Adrenal gland (tissue), 12 donors: ENCODE data around the gene SLC16A11. TPM values are rescaled to one million over a fixed set of nuclear protein-coding genes. Genes with fewer than 3 reads are reported as not detected.

Source experiments
- DNase-seq, 7 donors: peaks; one replicate each; pipeline ENCODE4 v3.0.0-alpha.2; 2019 to 2020
- H3K27ac ChIP-seq, 5 donors: fragments of 200-600 bp; sonication (generic) in 4 of 5; 1 replicate in 3 of 5; 2 replicates in 2 of 5; pipeline versions ENCODE4 v1.5.1 to v1.8.0; 2016 to 2020; ENCODE audit warnings: mild to moderate bottlenecking in 1 of 5
- H3K27me3 ChIP-seq: fragments of 200-600 bp; 2 replicates; pipeline ENCODE4 v1.8.0; 2021
- H3K36me3 ChIP-seq, 2 donors: fragments of 200-600 bp; replicated peaks in 1 of 2; 1 replicate in 1 of 2; 2 replicates in 1 of 2; pipeline versions ENCODE4 v1.5.1 to v1.8.0; 2018 to 2022
- H3K4me1 ChIP-seq, 2 donors: fragments of 200-600 bp; replicated peaks in 1 of 2; 1 replicate in 1 of 2; 2 replicates in 1 of 2; pipeline versions ENCODE4 v1.5.1 to v1.8.0; 2018 to 2021
- H3K4me3 ChIP-seq, 4 donors: fragments of 200-600 bp; sonication (generic) in 3 of 4; one replicate each; pipeline ENCODE4 v1.5.1; 2016 to 2018
- H3K9me3 ChIP-seq, 3 donors: fragments of 200-600 bp; sonication (generic) in 1 of 3; replicated peaks in 1 of 3; 1 replicate in 2 of 3; 2 replicates in 1 of 3; pipeline versions ENCODE4 v1.5.1 to v1.8.0; 2016 to 2021
- CTCF ChIP-seq, 6 experiments: fragments of 450-650 bp in 4 of 6; fragments of 200-600 bp in 2 of 6; sonication (generic) in 1 of 6; IDR thresholded peaks; 1 replicate in 5 of 6; 2 replicates in 1 of 6; pipeline versions ENCODE4 v1.5.1 to v1.8.0; 2016 to 2021; ENCODE audit warnings: antibody characterized with exemption in 6 of 6, mild to moderate bottlenecking in 2 of 6, moderate library complexity in 1 of 6
- POLR2A ChIP-seq, 2 donors: fragments of 450-650 bp; IDR thresholded peaks; one replicate each; pipeline ENCODE4 v1.6.1; 2017; ENCODE audit warnings: antibody characterized with exemption in 2 of 2, mild to moderate bottlenecking in 2 of 2, moderate library complexity in 1 of 2
- WGBS, 4 donors: extraction: QIAGEN DNeasy Blood & Tissue Kit in 2 of 4; methylation state at CpG; one replicate each; pipeline versions ENCODE4 v1.1.5 to v1.1.7; 2013 to 2017; 5-methylcytosine and 5-hydroxymethylcytosine counted together
- intact Hi-C, 2 donors: fragments of 100-400 bp; cut with DNase I; formaldehyde crosslinking; loops; one replicate each; pipeline versions ENCODE4 v1.14.1 to v1.15.0; 2022 to 2023
- polyA plus RNA-seq, 3 donors: library from polyadenylated mRNA; stranded (reverse); fragments of 200-250 nt in 2 of 3; fragments of 350-450 nt in 1 of 3; fragmentation: Illumina TruSeq in 1 of 3; extraction: RNeasy Lipid Tissue Mini Kit (QIAGEN cat#74804) in 1 of 3; gene quantifications; one replicate each; pipeline ENCODE4 v1.2.3, GENCODE V29; 2013 to 2014
- total RNA-seq, 9 donors: library from RNA; depleted of rRNA in 4 of 9; stranded (reverse); fragments of >200 nt in 4 of 9; fragments of 120-200 nt in 1 of 9; fragmentation: NEBNext Ultra II Directional in 1 of 9; extraction: Animal tissue kit (Norgen Biotek cat#: 25700) in 1 of 9; gene quantifications; one replicate each; pipeline versions ENCODE4 v1.1.0 to v1.2.4, GENCODE V29; 2013 to 2023
- donor health status: healthy with polysubstance abuse.
- donor health status: Bipolar disorder and iron deficiency.
- donor health status: DM: yes; HTN: yes; CAD: no.
- donor health status: DM: no; HTN: no; CAD: no.
- donor health status: DM: no; HTN: no; CAD: no.
- donor health status: DM: yes; HTN: yes; CAD: no.

Gene SLC16A11
- total and polyA plus RNA-seq, 12 donors: 0.18 to 3.0 (median 0.69) TPM; not detected in 3

- Histone ChIP-seq H3K27me3 (no peaks in the 10 kb centered on the region), H3K4me3 (no peak overlapping the region), H3K36me3 (no peaks in the 10 kb centered on the region), H3K4me1 (peaks cover 28 to 50% of the 10 kb centered on the region in 2 donors), H3K27ac (peak overlapping the region in 3 of 5 donors; percentile 91 to 99 (median 98)), H3K9me3 (no peaks in the 10 kb centered on the region)
- 73 to 85% (median 84%) methylated on average over 3 of the region's 3 CpGs for WGBS, 4 donors
- peak in 1 of 7 donors; percentile 19 for DNase-seq
- intact Hi-C loops: no loop called here
- TF ChIP-seq CTCF (IDR thresholded peaks at IDR 0.05) (no peak), POLR2A (IDR thresholded peaks at IDR 0.05) (no peak)
Observed at GRCh38 chr17:7016418-7016817, 27.5 kb downstream of the SLC16A11 start.

GRCh38 chr17:7014995-7015958 is 28.6 kb downstream of the SLC16A11 start:
- peak overlapping the region in 3 of 4 donors; percentile 16 to 87 (median 17) for H3K4me3 ChIP-seq
- peak in 1 of 2 donors; percentile 68 for TF ChIP-seq POLR2A (IDR thresholded peaks at IDR 0.05)
- no peak for TF ChIP-seq CTCF (IDR thresholded peaks at IDR 0.05)
- WGBS, 4 donors: 14 to 30% (median 16%) methylated on average over 27 to 56 of the region's 56 CpGs
- no peaks in the 10 kb centered on the region for H3K36me3 ChIP-seq
- no peaks in the 10 kb centered on the region for H3K9me3 ChIP-seq
- peaks cover 35 to 59% of the 10 kb centered on the region in 2 donors for H3K4me1 ChIP-seq
- peak in 4 of 7 donors; percentile 39 to 57 (median 46) for DNase-seq
- intact Hi-C loops: no loop called here
- peak overlapping the region; percentile 75 to 99 (median 98) for H3K27ac ChIP-seq
- no peaks in the 10 kb centered on the region for H3K27me3 ChIP-seq

- Histone ChIP-seq H3K27ac (peak overlapping the region; percentile 88 to 99 (median 98)), H3K4me3 (peak overlapping the region in 2 of 4 donors; percentile 87 to 94), H3K9me3 (no peaks in the 10 kb centered on the region), H3K36me3 (peaks cover 0 to 2% of the 10 kb centered on the region in 2 donors), H3K27me3 (no peaks in the 10 kb centered on the region), H3K4me1 (peaks cover 35 to 62% of the 10 kb centered on the region in 2 donors)
- intact Hi-C loops: no loop called here
- TF ChIP-seq POLR2A (IDR thresholded peaks at IDR 0.05): peak; percentile 85 to 95
- TF ChIP-seq CTCF (IDR thresholded peaks at IDR 0.05): peak; percentile 32 to 83 (median 62)
- 1 to 2% (median 1%) methylated on average over 16 to 75 of the region's 75 CpGs for WGBS, 4 donors
- peak; percentile 98 to 99 (median 99) for DNase-seq
Observed at GRCh38 chr17:7014261-7014994, 29.5 kb downstream of the SLC16A11 start.

- Histone ChIP-seq H3K27me3 (no peaks in the 10 kb centered on the region), H3K4me1 (peaks cover 21 to 45% of the 10 kb centered on the region in 2 donors), H3K9me3 (no peaks in the 10 kb centered on the region), H3K4me3 (peak overlapping the region; percentile 73 to 95 (median 90)), H3K36me3 (peaks cover 0 to 5% of the 10 kb centered on the region in 2 donors), H3K27ac (peak overlapping the region; percentile 88 to 99 (median 98))
- intact Hi-C loops: no loop called here
- TF ChIP-seq POLR2A (IDR thresholded peaks at IDR 0.05) (no peak), CTCF (IDR thresholded peaks at IDR 0.05) (no peak)
- DNase-seq: no peak
- 0 to 2% (median 1%) methylated on average over 6 of the region's 6 CpGs for WGBS, 4 donors
Observed at GRCh38 chr17:7011942-7012254, 32.0 kb downstream of the SLC16A11 start.
